Breast epithelium (tissue), 4 donors: ENCODE data around the gene GALNTL6. TPM values are rescaled to one million over a fixed set of nuclear protein-coding genes. Genes with fewer than 3 reads are reported as not detected.

Experiments
- DNase-seq, 2 donors: peaks; one replicate each; pipeline ENCODE4 v3.0.0-alpha.2; 2019; ENCODE audit warnings: low spot score in 2 of 2
- H3K27ac ChIP-seq, 2 donors: fragments of 200-600 bp; sonication (generic) in 1 of 2; one replicate each; pipeline ENCODE4 v1.5.1; 2016 to 2019; ENCODE audit warnings: mild to moderate bottlenecking in 1 of 2
- H3K27me3 ChIP-seq, 2 donors: fragments of 200-600 bp; sonication (generic) in 1 of 2; one replicate each; pipeline versions ENCODE4 v1.5.1 to v1.6.0; 2017 to 2019; ENCODE audit warnings: control low read depth in 1 of 2, mild to moderate bottlenecking in 1 of 2
- H3K36me3 ChIP-seq: fragments of 200-600 bp; one replicate; pipeline ENCODE4 v1.5.1; 2019
- H3K4me1 ChIP-seq, 2 donors: fragments of 200-600 bp; sonication (generic); one replicate each; pipeline ENCODE4 v1.5.1; 2016 to 2019; ENCODE audit warnings: control low read depth in 1 of 2
- H3K4me3 ChIP-seq, 3 donors: fragments of 200-600 bp; sonication (generic); 1 replicate in 2 of 3; 2 replicates in 1 of 3; pipeline ENCODE4 v1.5.1; 2016 to 2019; ENCODE audit warnings: mild to moderate bottlenecking in 3 of 3, moderate library complexity in 2 of 3
- H3K9me3 ChIP-seq, 2 donors: fragments of 200-600 bp; sonication (generic) in 1 of 2; one replicate each; pipeline ENCODE4 v1.5.1; 2016 to 2019; ENCODE audit warnings: control low read depth in 1 of 2
- POLR2A ChIP-seq: fragments of 450-650 bp; IDR thresholded peaks from one replicate; pipeline ENCODE4 v1.6.1; 2016; ENCODE audit warnings: antibody characterized with exemption, mild to moderate bottlenecking, moderate library complexity
- POLR2AphosphoS5 ChIP-seq, 3 donors: sonication (generic); formaldehyde crosslinking; IDR thresholded peaks; one replicate each; pipeline ENCODE4 v1.6.1; 2017; ENCODE audit warnings: antibody characterized with exemption in 3 of 3
- intact Hi-C: fragments of 100-400 bp; cut with DNase I; formaldehyde crosslinking; loops from one replicate; pipeline ENCODE4 v1.15.1; 2023; ENCODE audit warnings: low total_unique reads
- total RNA-seq, 3 donors: library from RNA; depleted of rRNA; stranded (reverse); fragments of >200 nt; gene quantifications; one replicate each; pipeline ENCODE4 v1.1.0, GENCODE V29; 2016
- TF ChIP-seq, protein P1 (sequence below), 3 donors: fragments of 450-650 bp; IDR thresholded peaks; one replicate each; pipeline ENCODE4 v1.5.1; 2016 to 2017; ENCODE audit warnings: antibody characterized with exemption in 3 of 3, mild to moderate bottlenecking in 3 of 3, moderate library complexity in 3 of 3

Gene GALNTL6
- total RNA-seq, 3 donors from 2014 or later = 0.29 to 0.98 TPM; not detected in 1

GRCh38 chr4:173074501-173074946 lies 1261.3 kb downstream of the GALNTL6 start:
- no peak for DNase-seq
- H3K9me3 ChIP-seq = peaks cover 7 to 18% of the 10 kb centered on the region in 2 donors
- H3K4me1 ChIP-seq = no peaks in the 10 kb centered on the region
- no peak overlapping the region for H3K4me3 ChIP-seq
- no peaks in the 10 kb centered on the region for H3K36me3 ChIP-seq
- H3K27me3 ChIP-seq = no peaks in the 10 kb centered on the region
- intact Hi-C loops = no loop called here
- TF ChIP-seq POLR2A (no peak), POLR2AphosphoS5 (IDR thresholded peaks at IDR 0.05) (no peak)
- TF ChIP-seq, protein P1, sequence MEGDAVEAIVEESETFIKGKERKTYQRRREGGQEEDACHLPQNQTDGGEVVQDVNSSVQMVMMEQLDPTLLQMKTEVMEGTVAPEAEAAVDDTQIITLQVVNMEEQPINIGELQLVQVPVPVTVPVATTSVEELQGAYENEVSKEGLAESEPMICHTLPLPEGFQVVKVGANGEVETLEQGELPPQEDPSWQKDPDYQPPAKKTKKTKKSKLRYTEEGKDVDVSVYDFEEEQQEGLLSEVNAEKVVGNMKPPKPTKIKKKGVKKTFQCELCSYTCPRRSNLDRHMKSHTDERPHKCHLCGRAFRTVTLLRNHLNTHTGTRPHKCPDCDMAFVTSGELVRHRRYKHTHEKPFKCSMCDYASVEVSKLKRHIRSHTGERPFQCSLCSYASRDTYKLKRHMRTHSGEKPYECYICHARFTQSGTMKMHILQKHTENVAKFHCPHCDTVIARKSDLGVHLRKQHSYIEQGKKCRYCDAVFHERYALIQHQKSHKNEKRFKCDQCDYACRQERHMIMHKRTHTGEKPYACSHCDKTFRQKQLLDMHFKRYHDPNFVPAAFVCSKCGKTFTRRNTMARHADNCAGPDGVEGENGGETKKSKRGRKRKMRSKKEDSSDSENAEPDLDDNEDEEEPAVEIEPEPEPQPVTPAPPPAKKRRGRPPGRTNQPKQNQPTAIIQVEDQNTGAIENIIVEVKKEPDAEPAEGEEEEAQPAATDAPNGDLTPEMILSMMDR (IDR thresholded peaks at IDR 0.05) = no peak
- H3K27ac ChIP-seq = no peak overlapping the region

GRCh38 chr4:173076903-173077634 lies 1263.9 kb downstream of the GALNTL6 start:
- no peak for DNase-seq
- H3K9me3 ChIP-seq = peaks cover 0 to 8% of the 10 kb centered on the region in 2 donors
- no peaks in the 10 kb centered on the region for H3K4me1 ChIP-seq
- TF ChIP-seq POLR2AphosphoS5 (IDR thresholded peaks at IDR 0.05) (no peak), POLR2A (no peak)
- TF ChIP-seq, protein P1 (IDR thresholded peaks at IDR 0.05) = no peak
- no peak overlapping the region for H3K4me3 ChIP-seq
- intact Hi-C loops = no loop called here
- no peak overlapping the region for H3K27ac ChIP-seq
- H3K36me3 ChIP-seq = no peaks in the 10 kb centered on the region
- no peaks in the 10 kb centered on the region for H3K27me3 ChIP-seq

- H3K27me3 ChIP-seq = no peaks in the 10 kb centered on the region
- TF ChIP-seq POLR2A = no peak
- TF ChIP-seq, protein P1 (IDR thresholded peaks at IDR 0.05) = no peak
- no peak for TF ChIP-seq POLR2AphosphoS5 (IDR thresholded peaks at IDR 0.05)
- DNase-seq = no peak
- no peaks in the 10 kb centered on the region for H3K36me3 ChIP-seq
- no peaks in the 10 kb centered on the region for H3K4me1 ChIP-seq
- no peak overlapping the region for H3K4me3 ChIP-seq
- H3K9me3 ChIP-seq = no peaks in the 10 kb centered on the region
- H3K27ac ChIP-seq = no peak overlapping the region
- intact Hi-C loops = no loop called here
Observed at GRCh38 chr4:173088144-173088543, 1274.9 kb downstream of the GALNTL6 start.
